Measurements from ENCODE around the gene KTN1.
A peak's percentile ranks its signal among the peaks of the same experiment; 100 is the strongest.

KTN1 gene

DNA sequence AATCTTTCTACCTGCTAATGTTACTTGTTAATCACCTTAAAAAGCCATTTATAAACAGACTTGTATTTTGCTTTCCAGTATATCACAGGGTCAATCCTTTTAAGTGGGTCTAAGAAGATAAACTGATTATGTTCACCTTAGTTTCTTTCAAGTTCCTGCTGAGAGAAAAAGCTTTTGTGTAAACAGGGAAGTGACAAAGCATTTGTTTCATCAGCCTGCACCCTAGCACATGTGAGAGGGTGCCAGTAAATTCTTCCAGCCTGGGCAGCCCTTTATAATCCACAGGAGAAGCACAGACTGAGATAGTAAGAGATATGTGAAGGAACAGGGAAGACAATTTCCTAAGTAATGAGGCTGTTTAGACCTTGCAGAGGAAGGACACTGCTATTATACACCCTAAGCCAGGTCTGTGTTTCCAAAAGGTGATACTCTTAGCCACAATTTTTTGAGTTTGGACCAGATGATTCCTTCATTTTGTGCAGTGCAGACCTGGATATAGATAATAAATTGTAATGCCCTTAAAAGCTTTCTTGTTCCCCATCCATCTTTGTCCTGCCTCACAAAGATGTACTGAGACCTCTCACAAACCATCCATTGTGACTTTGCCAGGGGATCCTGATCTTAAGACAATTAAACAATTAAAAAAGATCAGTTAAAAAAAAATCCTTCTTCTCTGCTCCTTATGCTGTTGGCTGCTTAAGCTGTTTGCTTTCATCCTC, 150.7 kb downstream of the KTN1 start:
- H3K9me3 ChIP-seq (ENCODE audit: control insufficient read depth, insufficient read depth, low read length), result no peaks in the 10 kb centered on the region
- no peaks in the 10 kb centered on the region for H3K4me1 ChIP-seq (ENCODE audit: control insufficient read depth, low read length)
- H4K20me1 ChIP-seq (ENCODE audit: control insufficient read depth, insufficient read depth, low read depth, low read length), result no peaks in the 10 kb centered on the region
- H3F3A ChIP-seq (ENCODE audit: control insufficient read depth, insufficient read depth), result no peaks in the 10 kb centered on the region
- no peaks in the 10 kb centered on the region for H3K9me2 ChIP-seq (replicated peaks; ENCODE audit: control insufficient read depth, low read length)
- H3K4me3 ChIP-seq (ENCODE audit: low read length), result no peak overlapping the region
- H3K27ac ChIP-seq (ENCODE audit: low read depth, low read length), result no peak overlapping the region
- TF ChIP-seq CTCF (IDR thresholded peaks at IDR 0.05; ENCODE audit: low read depth, low read length, poor library complexity, severe bottlenecking), result no peak
- no peak for TF ChIP-seq EZH2phosphoT487 (IDR thresholded peaks at IDR 0.05; ENCODE audit: borderline replicate concordance, low read length)
- no peaks in the 10 kb centered on the region for H3K79me2 ChIP-seq (ENCODE audit: control insufficient read depth, low read length)
- no peaks in the 10 kb centered on the region for H3K27me3 ChIP-seq (ENCODE audit: control insufficient read depth, low read length)
- H3K36me3 ChIP-seq (ENCODE audit: control insufficient read depth, low read length), result no peaks in the 10 kb centered on the region
- H3K4me2 ChIP-seq (ENCODE audit: low read length), result no peak overlapping the region

DNA sequence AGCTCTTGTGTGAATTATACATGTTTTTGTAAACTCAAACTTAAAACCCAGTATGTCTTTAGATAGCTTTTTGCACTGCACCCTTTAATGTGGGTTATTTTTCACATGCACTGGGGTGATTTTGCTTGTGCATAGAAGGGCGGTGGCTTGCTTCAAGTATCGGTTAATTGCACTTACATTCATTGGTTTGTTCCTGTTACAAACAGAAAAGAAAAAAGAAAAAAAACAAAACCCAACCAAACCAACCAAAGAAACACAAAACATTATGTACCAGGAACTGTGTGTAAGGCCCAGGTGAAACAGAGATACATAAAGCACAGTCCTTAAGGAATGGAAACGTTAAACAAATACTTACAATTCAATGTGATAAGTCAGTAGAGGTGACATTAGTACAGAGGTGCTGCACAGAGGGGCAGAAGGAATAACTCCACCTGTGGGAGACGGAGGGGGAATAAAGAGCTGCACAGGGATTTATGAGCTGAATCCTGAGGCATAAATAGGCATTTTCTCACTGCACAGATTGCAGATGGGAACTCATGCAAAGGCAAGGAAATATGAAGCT, 151.4 kb downstream of the KTN1 start:
- H3K9me2 ChIP-seq (replicated peaks; ENCODE audit: control insufficient read depth, low read length), result no peaks in the 10 kb centered on the region
- no peak for TF ChIP-seq CTCF (IDR thresholded peaks at IDR 0.05; ENCODE audit: low read depth, low read length, poor library complexity, severe bottlenecking)
- no peak for TF ChIP-seq EZH2phosphoT487 (IDR thresholded peaks at IDR 0.05; ENCODE audit: borderline replicate concordance, low read length)
- no peaks in the 10 kb centered on the region for H3K36me3 ChIP-seq (ENCODE audit: control insufficient read depth, low read length)
- no peak overlapping the region for H3K4me2 ChIP-seq (ENCODE audit: low read length)
- no peaks in the 10 kb centered on the region for H3K79me2 ChIP-seq (ENCODE audit: control insufficient read depth, low read length)
- H3K27me3 ChIP-seq (ENCODE audit: control insufficient read depth, low read length), result no peaks in the 10 kb centered on the region
- H4K20me1 ChIP-seq (ENCODE audit: control insufficient read depth, insufficient read depth, low read depth, low read length), result no peaks in the 10 kb centered on the region
- no peak overlapping the region for H3K27ac ChIP-seq (ENCODE audit: low read depth, low read length)
- H3K9me3 ChIP-seq (ENCODE audit: control insufficient read depth, insufficient read depth, low read length), result no peaks in the 10 kb centered on the region
- no peaks in the 10 kb centered on the region for H3F3A ChIP-seq (ENCODE audit: control insufficient read depth, insufficient read depth)
- H3K4me1 ChIP-seq (ENCODE audit: control insufficient read depth, low read length), result no peaks in the 10 kb centered on the region
- no peak overlapping the region for H3K4me3 ChIP-seq (ENCODE audit: low read length)

DNA sequence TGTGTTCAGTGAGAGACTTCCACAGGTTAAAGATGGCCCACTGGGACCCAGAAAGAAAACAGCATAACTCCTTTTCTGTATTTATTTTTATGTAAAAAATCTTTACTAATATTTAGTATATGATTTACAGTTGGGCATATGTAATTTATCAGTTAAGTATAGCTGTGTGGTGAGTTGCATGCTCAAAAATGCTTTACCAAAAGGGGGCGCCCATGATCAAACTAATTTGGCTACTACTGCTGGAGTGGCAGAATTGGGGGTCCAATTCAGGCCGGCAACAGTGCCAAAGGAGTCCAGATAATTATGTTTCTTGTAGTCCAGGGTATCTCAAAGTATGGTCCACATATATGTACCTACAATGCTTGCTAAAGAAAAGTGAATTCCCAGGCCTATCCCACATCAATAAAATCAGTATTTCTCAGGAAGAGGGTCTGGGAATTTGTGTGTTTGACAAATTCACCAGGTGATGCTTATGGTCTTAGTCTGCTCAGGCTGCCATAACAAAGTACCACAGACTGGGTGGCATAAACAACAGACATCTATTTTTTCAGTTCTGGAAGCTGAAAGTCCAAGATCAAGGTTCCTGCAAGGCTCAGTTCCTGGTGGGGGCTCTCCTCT, 152.0 kb downstream of the KTN1 start:
- Histone ChIP-seq H3K27me3 (ENCODE audit: control insufficient read depth, low read length) (no peaks in the 10 kb centered on the region), H4K20me1 (ENCODE audit: control insufficient read depth, insufficient read depth, low read depth, low read length) (no peaks in the 10 kb centered on the region), H3K4me1 (ENCODE audit: control insufficient read depth, low read length) (no peaks in the 10 kb centered on the region), H3K4me3 (ENCODE audit: low read length) (no peak overlapping the region), H3K79me2 (ENCODE audit: control insufficient read depth, low read length) (no peaks in the 10 kb centered on the region), H3K27ac (ENCODE audit: low read depth, low read length) (no peak overlapping the region), H3F3A (ENCODE audit: control insufficient read depth, insufficient read depth) (no peaks in the 10 kb centered on the region), H3K9me3 (ENCODE audit: control insufficient read depth, insufficient read depth, low read length) (no peaks in the 10 kb centered on the region), H3K4me2 (ENCODE audit: low read length) (no peak overlapping the region), H3K9me2 (replicated peaks; ENCODE audit: control insufficient read depth, low read length) (no peaks in the 10 kb centered on the region), H3K36me3 (ENCODE audit: control insufficient read depth, low read length) (no peaks in the 10 kb centered on the region)
- TF ChIP-seq EZH2phosphoT487 (IDR thresholded peaks at IDR 0.05; ENCODE audit: borderline replicate concordance, low read length), result no peak
- TF ChIP-seq CTCF (IDR thresholded peaks at IDR 0.05; ENCODE audit: low read depth, low read length, poor library complexity, severe bottlenecking), result peak; percentile 70

All from DOHH2 (cell line).